KOPT-K1 (cell line): ENCODE data around the gene KCTD16.

ENCODE experiments used
- H3K27ac ChIP-seq: fragments of 200-600 bp; sonication (generic); 2 replicates; pipeline ENCODE4 v1.5.1; 2016; ENCODE audit warnings: antibody characterized with exemption, mild to moderate bottlenecking, low read depth, low read length; ENCODE audit not compliant: poor library complexity, severe bottlenecking
- H3K36me3 ChIP-seq: fragments of 200-600 bp; sonication (generic); 2 replicates; pipeline ENCODE4 v1.5.1; 2017; ENCODE audit warnings: antibody characterized with exemption, mild to moderate bottlenecking, low read length, moderate library complexity; ENCODE audit not compliant: insufficient read depth
- H3K9me3 ChIP-seq: fragments of 200-600 bp; sonication (generic); 2 replicates; pipeline ENCODE4 v1.5.1; 2017; ENCODE audit warnings: antibody characterized with exemption, low read length, mild to moderate bottlenecking; ENCODE audit not compliant: insufficient read depth, poor library complexity, severe bottlenecking

KCTD16 gene

GRCh38 chr5:144429405-144429804 is 258.7 kb downstream of the KCTD16 start:
- no peaks in the 10 kb centered on the region for H3K36me3 ChIP-seq
- no peaks in the 10 kb centered on the region for H3K9me3 ChIP-seq
- H3K27ac ChIP-seq, result no peak overlapping the region

- H3K9me3 ChIP-seq, result no peaks in the 10 kb centered on the region
- H3K27ac ChIP-seq, result no peak overlapping the region
- no peaks in the 10 kb centered on the region for H3K36me3 ChIP-seq
Measured at GRCh38 chr5:144429905-144430304, 259.2 kb downstream of the KCTD16 start.

DNA sequence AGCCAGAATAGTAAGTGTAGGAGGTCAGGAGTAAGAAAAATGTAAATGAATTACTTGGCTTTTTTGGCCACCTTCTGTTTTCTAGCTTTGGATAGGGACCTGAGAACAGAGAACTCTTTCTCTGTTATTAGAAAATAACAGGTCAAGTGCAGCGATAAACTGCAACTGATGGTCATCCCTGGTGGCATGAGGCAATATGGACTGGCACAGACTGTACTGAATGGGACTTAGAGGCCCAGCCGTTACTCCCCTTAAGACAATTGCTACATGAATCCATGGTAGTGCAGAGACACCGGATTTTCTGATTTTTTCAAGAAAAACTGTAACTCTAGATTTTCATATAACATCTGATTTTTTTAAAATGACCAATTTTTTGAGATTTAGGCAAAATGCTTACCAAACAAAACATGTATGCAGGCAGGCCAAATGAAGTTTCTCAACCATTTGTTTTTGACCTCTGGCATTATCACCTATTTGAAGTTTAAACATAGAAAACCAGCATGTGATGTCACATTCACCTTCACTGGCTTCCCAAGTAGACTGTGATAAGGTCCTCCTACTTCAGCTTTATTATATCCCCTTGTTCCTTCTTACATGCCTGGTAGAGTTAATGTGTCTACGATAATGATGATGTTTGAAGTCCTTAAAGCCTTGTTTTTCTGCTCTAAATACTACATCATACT is 262.6 kb downstream of the KCTD16 start:
- no peaks in the 10 kb centered on the region for H3K9me3 ChIP-seq
- no peak overlapping the region for H3K27ac ChIP-seq
- H3K36me3 ChIP-seq, result no peaks in the 10 kb centered on the region

DNA sequence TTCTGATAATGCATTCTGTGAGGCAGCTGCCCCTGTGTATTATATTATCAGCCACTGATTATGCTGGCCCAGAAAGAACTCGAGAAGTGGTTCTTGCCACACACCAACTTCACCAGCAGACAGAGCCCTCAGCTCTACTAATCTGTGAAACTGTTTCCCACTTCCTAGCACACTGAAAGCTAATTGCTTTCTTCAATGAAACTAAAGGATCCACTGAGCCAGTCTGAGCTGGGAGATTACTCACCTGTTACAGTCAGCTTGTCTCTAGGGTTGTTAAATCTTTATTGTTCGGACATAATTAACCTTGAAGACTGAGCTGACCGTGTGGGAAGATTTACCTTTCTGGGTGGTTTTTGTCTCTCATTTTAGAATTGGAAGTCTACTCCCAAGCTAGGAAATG is 263.2 kb downstream of the KCTD16 start:
- H3K9me3 ChIP-seq, result no peaks in the 10 kb centered on the region
- H3K36me3 ChIP-seq, result no peaks in the 10 kb centered on the region
- no peak overlapping the region for H3K27ac ChIP-seq

GRCh38 chr5:144436007-144436406 is 265.3 kb downstream of the KCTD16 start:
- H3K36me3 ChIP-seq, result no peaks in the 10 kb centered on the region
- no peak overlapping the region for H3K27ac ChIP-seq
- no peaks in the 10 kb centered on the region for H3K9me3 ChIP-seq

- Histone ChIP-seq H3K36me3 (no peaks in the 10 kb centered on the region), H3K9me3 (no peaks in the 10 kb centered on the region), H3K27ac (no peak overlapping the region)
Measured at GRCh38 chr5:144438237-144438636, 267.6 kb downstream of the KCTD16 start.

- Histone ChIP-seq H3K36me3 (no peaks in the 10 kb centered on the region), H3K9me3 (no peaks in the 10 kb centered on the region), H3K27ac (no peak overlapping the region)
Measured at GRCh38 chr5:144448457-144448856, 277.8 kb downstream of the KCTD16 start.

GRCh38 chr5:144451187-144451973 is 280.7 kb downstream of the KCTD16 start:
- no peak overlapping the region for H3K27ac ChIP-seq
- no peaks in the 10 kb centered on the region for H3K36me3 ChIP-seq
- no peaks in the 10 kb centered on the region for H3K9me3 ChIP-seq

- Histone ChIP-seq H3K36me3 (no peaks in the 10 kb centered on the region), H3K27ac (no peak overlapping the region), H3K9me3 (no peaks in the 10 kb centered on the region)
Measured at GRCh38 chr5:144453753-144454152, 283.1 kb downstream of the KCTD16 start.

- no peaks in the 10 kb centered on the region for H3K9me3 ChIP-seq
- H3K36me3 ChIP-seq, result no peaks in the 10 kb centered on the region
- H3K27ac ChIP-seq, result no peak overlapping the region
Measured at GRCh38 chr5:144457160-144457559, 286.5 kb downstream of the KCTD16 start.

- Histone ChIP-seq H3K27ac (no peak overlapping the region), H3K36me3 (no peaks in the 10 kb centered on the region), H3K9me3 (no peaks in the 10 kb centered on the region)
Measured at GRCh38 chr5:144458216-144458615, 287.5 kb downstream of the KCTD16 start.

- no peaks in the 10 kb centered on the region for H3K9me3 ChIP-seq
- no peaks in the 10 kb centered on the region for H3K36me3 ChIP-seq
- no peak overlapping the region for H3K27ac ChIP-seq
Measured at GRCh38 chr5:144460600-144460999, 289.9 kb downstream of the KCTD16 start.

DNA sequence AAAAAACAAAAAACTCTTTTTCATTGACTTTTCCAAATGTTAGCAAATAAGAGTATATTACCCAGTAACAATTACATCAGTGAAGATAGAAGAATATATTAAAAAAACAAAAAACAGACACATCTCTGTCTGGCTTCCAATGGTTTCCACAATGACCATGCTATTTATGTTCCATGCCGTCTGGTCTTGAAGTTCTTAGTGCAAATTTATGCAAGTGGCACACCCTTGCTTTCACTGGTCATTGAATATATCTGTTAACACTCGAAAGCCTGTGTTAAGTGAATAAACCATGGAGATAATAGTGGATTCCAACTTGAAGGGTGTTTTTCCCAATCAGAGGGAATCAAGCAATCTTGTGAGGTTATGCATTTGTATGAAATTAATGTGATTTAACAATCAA is 291.9 kb downstream of the KCTD16 start:
- H3K9me3 ChIP-seq, result no peaks in the 10 kb centered on the region
- no peaks in the 10 kb centered on the region for H3K36me3 ChIP-seq
- H3K27ac ChIP-seq, result no peak overlapping the region

GRCh38 chr5:144463481-144464223 is 293.0 kb downstream of the KCTD16 start:
- Histone ChIP-seq H3K36me3 (no peaks in the 10 kb centered on the region), H3K9me3 (no peaks in the 10 kb centered on the region), H3K27ac (no peak overlapping the region)

GRCh38 chr5:144464306-144464705 is 293.6 kb downstream of the KCTD16 start:
- no peaks in the 10 kb centered on the region for H3K9me3 ChIP-seq
- no peaks in the 10 kb centered on the region for H3K36me3 ChIP-seq
- H3K27ac ChIP-seq, result no peak overlapping the region
